ENCODE measurements around the gene IL9.

IL9 gene

GRCh38 chr5:135842737-135843136, 52.9 kb downstream of the IL9 start:
- Mint-ChIP-seq H3K4me3 (no peak overlapping the region), H3K9me3 (peaks cover 5 to 21% of the 10 kb centered on the region in 2 donors), H3K27me3 (peaks cover 20% of the 10 kb centered on the region), H3K4me1 (no peaks in the 10 kb centered on the region), H3K27ac (no peak overlapping the region)
- DNase-seq (no peak), ATAC-seq (no peak)
